OCI-LY7 (cell line): ENCODE measurements around the gene LRP3. TPM values are rescaled to one million over a fixed set of nuclear protein-coding genes. Genes with fewer than 3 reads are reported as not detected.

Experiments used
- BruUV-seq: library from RNA; stranded (reverse); fragments of 400-500 nt; replicated peaks from 2 replicates; lab custom pipeline; 2021; lab: Mats Ljungman, UMichigan
- CTCF ChIA-PET: fragments of 300-600 bp; sonication (Branson Sonifier 250); formaldehyde crosslinking; loops from one replicate; lab custom pipeline; 2022; ENCODE audit warnings: antibody characterized with exemption; ENCODE audit not compliant: unreplicated experiment; lab: Charles Lee
- POLR2A ChIA-PET: fragments of 300-600 bp; sonication (Branson Sonifier 250); formaldehyde crosslinking; loops from one replicate; lab custom pipeline; 2022; ENCODE audit warnings: antibody characterized with exemption; lab: Charles Lee
- DNase-seq: peaks from one replicate; pipeline ENCODE4 v3.0.0-alpha.2; 2015; ENCODE audit warnings: low spot score
- H2AFZ ChIP-seq: fragments of 200-600 bp; sonication (generic), shearing (Covaris generic); 2 replicates; pipeline ENCODE4 v1.6.1; 2014; ENCODE audit warnings: mild to moderate bottlenecking, antibody characterized with exemption, low read length, moderate library complexity
- H3K27ac ChIP-seq: fragments of 200-600 bp; sonication (generic); 2 replicates; pipeline ENCODE4 v1.5.1; 2014; ENCODE audit warnings: mixed run types, low read depth, mild to moderate bottlenecking, moderate library complexity, low read length, inconsistent platforms; ENCODE audit not compliant: poor library complexity, severe bottlenecking
- H3K36me3 ChIP-seq: fragments of 200-600 bp; sonication (generic); 2 replicates; pipeline ENCODE4 v1.6.1; 2014; ENCODE audit warnings: mild to moderate bottlenecking, antibody characterized with exemption, low read length, moderate library complexity, mixed read lengths; ENCODE audit not compliant: insufficient read depth
- H3K4me1 ChIP-seq: fragments of 200-600 bp; sonication (generic); 2 replicates; pipeline ENCODE4 v1.5.1; 2014; ENCODE audit warnings: mild to moderate bottlenecking, low read length; ENCODE audit not compliant: insufficient read depth, poor library complexity, severe bottlenecking
- H3K4me2 ChIP-seq: fragments of 200-600 bp; sonication (generic); 2 replicates; pipeline ENCODE4 v1.6.1; 2014; ENCODE audit warnings: mild to moderate bottlenecking, low read length
- H3K4me3 ChIP-seq: fragments of 200-600 bp; sonication (generic); 2 replicates; pipeline ENCODE4 v1.5.1; 2014; ENCODE audit warnings: mild to moderate bottlenecking, low read depth, low read length; ENCODE audit not compliant: poor library complexity, severe bottlenecking
- H3K79me2 ChIP-seq: fragments of 200-600 bp; sonication (generic); 2 replicates; pipeline ENCODE4 v1.6.1; 2016; ENCODE audit warnings: low read depth, mild to moderate bottlenecking, low read length, moderate library complexity, mixed read lengths; ENCODE audit not compliant: insufficient read depth
- H3K9me2 ChIP-seq: fragments of 200-600 bp; sonication (generic); 2 replicates; pipeline ENCODE4 v1.6.1; 2016; ENCODE audit warnings: mild to moderate bottlenecking, low read length, mixed read lengths; ENCODE audit not compliant: insufficient read depth
- H3K9me3 ChIP-seq: fragments of 200-600 bp; sonication (generic); 2 replicates; pipeline ENCODE4 v1.6.1; 2014; ENCODE audit warnings: mild to moderate bottlenecking, mixed run types, low read length, mixed read lengths
- H4K20me1 ChIP-seq: fragments of 200-600 bp; sonication (generic); 2 replicates; pipeline ENCODE4 v1.6.1; 2014; ENCODE audit warnings: mild to moderate bottlenecking, antibody characterized with exemption, low read length, moderate library complexity, mixed read lengths; ENCODE audit not compliant: insufficient read depth
- CTCF ChIP-seq: fragments of 200-600 bp; sonication (generic); conservative IDR thresholded peaks from 2 replicates; pipeline ENCODE4 v1.5.1; 2014; ENCODE audit warnings: mild to moderate bottlenecking, antibody characterized with exemption, low read length, moderate library complexity, mixed read lengths
- EZH2phosphoT487 ChIP-seq: fragments of 200-600 bp; sonication (generic); IDR thresholded peaks from 2 replicates; pipeline ENCODE4 v1.6.1; 2018; ENCODE audit warnings: low read depth, borderline replicate concordance, mild to moderate bottlenecking, mixed run types, antibody characterized with exemption, low read length, moderate library complexity, mixed read lengths
- intact Hi-C: fragments of 100-400 bp; cut with micrococcal nuclease; formaldehyde crosslinking; loops from one replicate; pipeline ENCODE4 v1.10.0; 2022; ENCODE audit not compliant: unreplicated experiment
- total RNA-seq, 2 experiments: library from RNA; depleted of rRNA in 1 of 2; stranded (reverse); fragments of >200 nt in 1 of 2; shearing (Covaris generic) in 1 of 2; gene quantifications; 2 replicates each; pipeline ENCODE4 v1.2.3, GENCODE V29; 2014 to 2022

Gene LRP3
- total RNA-seq, 2 experiments from 2014 or later, result not detected

- CTCF ChIA-PET, result no interaction called here
- TF ChIP-seq CTCF (0 out of 2 replicates have a peak, but pooled peaks have one; percentile 22), EZH2phosphoT487 (no peak)
Measured at GRCh38 chr19:33216198-33216830, 22.2 kb downstream of the LRP3 start.

GRCh38 chr19:33217881-33218280 is 23.8 kb downstream of the LRP3 start:
- Histone ChIP-seq H3K4me3 (no peak overlapping the region), H3K27ac (no peak overlapping the region), H3K9me3 (no peaks in the 10 kb centered on the region), H3K4me1 (no peaks in the 10 kb centered on the region), H4K20me1 (no peaks in the 10 kb centered on the region), H3K79me2 (no peaks in the 10 kb centered on the region), H3K9me2 (no peaks in the 10 kb centered on the region), H3K36me3 (no peaks in the 10 kb centered on the region), H2AFZ (no peak overlapping the region), H3K4me2 (no peak overlapping the region)
- DNase-seq, result no peak
- intact Hi-C loops, result no loop called here
- BruUV-seq, result no TSS peak
- POLR2A ChIA-PET, result no interaction called here
- no peak for TF ChIP-seq EZH2phosphoT487
- no peak for TF ChIP-seq CTCF
- CTCF ChIA-PET, result no interaction called here

More at GRCh38 chr19:33216198-33216830, 22.2 kb downstream of the LRP3 start:
- POLR2A ChIA-PET, result no interaction called here
- no peaks in the 10 kb centered on the region for H3K79me2 ChIP-seq
- no peaks in the 10 kb centered on the region for H4K20me1 ChIP-seq
- no peaks in the 10 kb centered on the region for H3K4me1 ChIP-seq
- intact Hi-C loops, result no loop called here
- no peak overlapping the region for H3K4me2 ChIP-seq
- no peak overlapping the region for H2AFZ ChIP-seq
- H3K9me2 ChIP-seq, result no peaks in the 10 kb centered on the region
- H3K27ac ChIP-seq, result no peak overlapping the region
- H3K4me3 ChIP-seq, result no peak overlapping the region
- H3K36me3 ChIP-seq, result no peaks in the 10 kb centered on the region
- H3K9me3 ChIP-seq, result no peaks in the 10 kb centered on the region
- DNase-seq, result peak; percentile 8
- BruUV-seq, result no TSS peak

GRCh38 chr19:33219261-33219815 is 25.2 kb downstream of the LRP3 start:
- H3K36me3 ChIP-seq, result no peaks in the 10 kb centered on the region
- CTCF ChIA-PET, result no interaction called here
- POLR2A ChIA-PET, result no interaction called here

More at GRCh38 chr19:33219261-33219815, 25.2 kb downstream of the LRP3 start:
- intact Hi-C loops, result no loop called here
- no peak overlapping the region for H3K4me2 ChIP-seq
- no peaks in the 10 kb centered on the region for H3K79me2 ChIP-seq
- H3K9me3 ChIP-seq, result no peaks in the 10 kb centered on the region
- no peak overlapping the region for H3K27ac ChIP-seq
- no peak overlapping the region for H3K4me3 ChIP-seq
- H3K4me1 ChIP-seq, result no peaks in the 10 kb centered on the region
- H3K9me2 ChIP-seq, result no peaks in the 10 kb centered on the region
- DNase-seq, result no peak
- TF ChIP-seq CTCF (peak; percentile 41), EZH2phosphoT487 (no peak)
- H4K20me1 ChIP-seq, result no peaks in the 10 kb centered on the region
- no TSS peak for BruUV-seq
- H2AFZ ChIP-seq, result no peak overlapping the region
